Subcutaneous abdominal adipose tissue (tissue), 5 donors: ENCODE results near the gene MYOT.

Experiments
- H3K27ac ChIP-seq: one replicate; pipeline ENCODE4 v1.7.0; 2013; ENCODE audit warnings: low read depth, mild to moderate bottlenecking, inconsistent platforms, low read length, moderate library complexity
- H3K27me3 ChIP-seq, 5 donors: one replicate each; pipeline ENCODE4 v1.7.0; 2013; ENCODE audit warnings: low read length in 5 of 5, inconsistent platforms in 1 of 5; ENCODE audit not compliant: control insufficient read depth in 5 of 5, insufficient read depth in 4 of 5
- H3K36me3 ChIP-seq, 5 donors: one replicate each; pipeline ENCODE4 v1.7.0; 2013; ENCODE audit warnings: low read length in 5 of 5; ENCODE audit not compliant: control insufficient read depth in 5 of 5, insufficient read depth in 5 of 5
- H3K4me1 ChIP-seq, 5 donors: one replicate each; pipeline ENCODE4 v1.7.0; 2013; ENCODE audit warnings: low read length in 5 of 5, mild to moderate bottlenecking in 3 of 5, moderate library complexity in 1 of 5; ENCODE audit not compliant: control insufficient read depth in 5 of 5, insufficient read depth in 5 of 5
- H3K4me3 ChIP-seq, 5 donors: one replicate each; pipeline ENCODE4 v1.7.0; 2013; ENCODE audit warnings: low read length in 5 of 5, low read depth in 1 of 5
- H3K9ac ChIP-seq, 5 donors: one replicate each; pipeline ENCODE4 v1.7.0; 2013; ENCODE audit warnings: low read length in 5 of 5, mild to moderate bottlenecking in 4 of 5, moderate library complexity in 3 of 5
- H3K9me3 ChIP-seq, 5 donors: one replicate each; pipeline ENCODE4 v1.7.0; 2013; ENCODE audit warnings: low read length in 5 of 5; ENCODE audit not compliant: control insufficient read depth in 5 of 5
- donor health status: healthy.
- donor health status: healthy.
- donor health status: healthy.
- donor health status: healthy.
- donor health status: healthy.

MYOT gene, protein sequence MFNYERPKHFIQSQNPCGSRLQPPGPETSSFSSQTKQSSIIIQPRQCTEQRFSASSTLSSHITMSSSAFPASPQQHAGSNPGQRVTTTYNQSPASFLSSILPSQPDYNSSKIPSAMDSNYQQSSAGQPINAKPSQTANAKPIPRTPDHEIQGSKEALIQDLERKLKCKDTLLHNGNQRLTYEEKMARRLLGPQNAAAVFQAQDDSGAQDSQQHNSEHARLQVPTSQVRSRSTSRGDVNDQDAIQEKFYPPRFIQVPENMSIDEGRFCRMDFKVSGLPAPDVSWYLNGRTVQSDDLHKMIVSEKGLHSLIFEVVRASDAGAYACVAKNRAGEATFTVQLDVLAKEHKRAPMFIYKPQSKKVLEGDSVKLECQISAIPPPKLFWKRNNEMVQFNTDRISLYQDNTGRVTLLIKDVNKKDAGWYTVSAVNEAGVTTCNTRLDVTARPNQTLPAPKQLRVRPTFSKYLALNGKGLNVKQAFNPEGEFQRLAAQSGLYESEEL

GRCh38 chr5:137867664-137868063 lies at the start of gene MYOT:
Gene MYOT (plus strand): TSS chr5:137867860. CDS start chr5:137870652, 2,792 bp downstream.
- peaks cover 0 to 12% (median 0%) of the 10 kb centered on the region in 5 donors for H3K4me1 ChIP-seq
- no peak within 1 kb of the TSS for H3K27ac ChIP-seq
- H3K36me3 ChIP-seq: no peaks in the 10 kb centered on the region
- H3K4me3 ChIP-seq: no peak within 1 kb of the TSS
- H3K9ac ChIP-seq: no peak within 1 kb of the TSS
- no peaks in the 10 kb centered on the region for H3K27me3 ChIP-seq
- H3K9me3 ChIP-seq: no peaks in the 10 kb centered on the region

DNA sequence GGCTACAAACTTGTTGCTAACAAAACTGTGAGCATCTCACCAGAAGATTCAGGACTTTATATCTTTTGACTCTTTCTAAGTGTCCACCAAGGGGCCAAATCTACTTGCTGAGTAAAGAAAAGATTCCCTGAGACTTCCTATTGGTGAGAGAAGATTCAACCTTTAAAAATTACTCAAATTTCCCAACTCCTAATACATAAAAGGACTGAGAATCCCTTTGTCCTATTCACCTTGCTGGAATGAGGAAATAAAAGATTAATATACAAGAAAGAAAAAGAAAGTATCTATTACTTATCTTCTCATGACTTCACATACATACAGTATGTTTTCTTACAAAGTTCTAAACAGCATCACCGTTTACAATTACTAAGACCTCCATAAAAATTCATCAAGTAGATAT lies 47.9 kb upstream of the MYOT start:
- Histone ChIP-seq H3K4me1 (no peaks in the 10 kb centered on the region), H3K4me3 (no peak overlapping the region), H3K36me3 (no peaks in the 10 kb centered on the region), H3K9me3 (no peaks in the 10 kb centered on the region), H3K9ac (no peak overlapping the region), H3K27ac (no peak overlapping the region), H3K27me3 (no peaks in the 10 kb centered on the region)

DNA sequence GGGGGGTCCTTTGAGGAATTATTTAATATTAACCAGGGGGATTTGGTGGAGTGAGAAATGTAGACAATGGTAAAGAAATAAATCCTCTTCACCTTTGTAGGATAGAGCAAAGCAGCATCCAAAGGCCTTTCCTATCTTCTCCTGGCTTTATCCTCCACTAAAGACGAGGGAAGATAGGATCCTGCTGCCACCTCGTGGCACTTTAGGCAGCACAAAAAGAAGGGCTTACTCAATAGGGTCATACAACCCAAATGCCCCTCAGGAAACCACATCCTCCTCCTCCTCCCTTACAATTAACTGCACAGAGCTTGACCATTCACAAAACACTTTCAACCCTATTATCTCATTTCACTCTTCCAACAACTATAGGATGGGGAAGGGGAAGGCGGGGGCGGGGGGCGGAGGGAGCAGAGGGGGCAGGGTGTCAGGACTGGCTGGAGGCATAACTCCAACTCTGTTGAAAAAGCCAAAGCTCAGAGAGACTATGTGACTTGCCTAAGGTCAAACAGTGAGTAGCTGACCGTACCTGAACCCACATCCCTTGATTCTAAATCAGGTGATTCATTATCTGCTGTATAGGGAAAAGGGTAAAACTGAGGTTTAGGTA lies 45.4 kb upstream of the MYOT start:
- H3K4me3 ChIP-seq: no peak overlapping the region
- no peak overlapping the region for H3K9ac ChIP-seq
- no peaks in the 10 kb centered on the region for H3K4me1 ChIP-seq
- no peaks in the 10 kb centered on the region for H3K36me3 ChIP-seq
- no peak overlapping the region for H3K27ac ChIP-seq
- H3K27me3 ChIP-seq: no peaks in the 10 kb centered on the region
- peaks cover 0 to 6% (median 0%) of the 10 kb centered on the region in 5 donors for H3K9me3 ChIP-seq

DNA sequence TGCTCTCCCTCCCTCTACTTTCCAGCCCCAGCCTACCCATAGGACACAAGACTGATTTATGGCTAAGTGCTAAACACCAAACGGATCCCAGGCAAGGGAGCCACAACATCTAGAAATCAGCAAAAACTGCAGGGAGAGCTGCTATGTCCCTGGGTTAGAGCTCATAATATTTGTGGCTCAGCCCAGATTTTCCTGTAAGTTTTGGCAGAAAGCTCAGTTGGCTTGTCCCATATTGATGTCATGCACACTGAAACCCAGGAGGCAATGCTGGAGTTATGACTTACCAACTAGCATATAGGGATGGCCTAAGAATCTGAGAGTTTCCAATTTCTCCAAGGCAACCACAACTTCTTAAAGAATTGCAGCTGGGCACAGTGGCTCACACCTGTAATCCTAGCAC lies 44.7 kb upstream of the MYOT start:
- H3K27ac ChIP-seq: no peak overlapping the region
- no peaks in the 10 kb centered on the region for H3K27me3 ChIP-seq

GRCh38 chr5:137825165-137825564 lies 42.5 kb upstream of the MYOT start:
- Histone ChIP-seq H3K36me3 (no peaks in the 10 kb centered on the region), H3K27ac (no peak overlapping the region), H3K27me3 (no peaks in the 10 kb centered on the region), H3K9ac (no peak overlapping the region), H3K4me1 (no peaks in the 10 kb centered on the region), H3K4me3 (no peak overlapping the region), H3K9me3 (peaks cover 0 to 6% (median 0%) of the 10 kb centered on the region in 5 donors)

More for the DNA sequence above, 44.7 kb upstream of the MYOT start:
- Histone ChIP-seq H3K9me3 (peaks cover 0 to 6% (median 0%) of the 10 kb centered on the region in 5 donors), H3K9ac (no peak overlapping the region), H3K4me3 (no peak overlapping the region), H3K4me1 (no peaks in the 10 kb centered on the region), H3K36me3 (no peaks in the 10 kb centered on the region)

DNA sequence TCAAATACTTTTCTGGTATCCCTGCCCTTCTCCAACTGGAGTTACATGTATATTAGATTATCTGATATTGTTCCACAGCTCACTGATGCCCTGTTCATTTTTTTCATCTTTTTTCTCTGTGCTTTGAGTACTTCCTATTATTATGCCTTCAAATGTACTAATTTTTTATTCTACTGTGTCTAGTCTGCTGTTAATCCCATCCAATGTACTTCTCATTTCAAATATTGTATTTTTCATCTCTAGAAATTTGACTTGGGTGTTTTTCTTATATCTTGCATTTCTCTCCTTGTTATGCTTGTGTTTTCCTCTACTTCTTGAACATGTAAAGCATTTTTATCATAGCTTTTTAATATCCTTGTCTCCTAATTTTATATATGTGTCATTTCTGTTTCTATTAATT lies 41.6 kb upstream of the MYOT start:
- H3K36me3 ChIP-seq: no peaks in the 10 kb centered on the region
- H3K9me3 ChIP-seq: peaks cover 0 to 6% (median 0%) of the 10 kb centered on the region in 5 donors
- no peak overlapping the region for H3K9ac ChIP-seq
- H3K4me1 ChIP-seq: no peaks in the 10 kb centered on the region
- no peaks in the 10 kb centered on the region for H3K27me3 ChIP-seq
- no peak overlapping the region for H3K4me3 ChIP-seq
- H3K27ac ChIP-seq: no peak overlapping the region

DNA sequence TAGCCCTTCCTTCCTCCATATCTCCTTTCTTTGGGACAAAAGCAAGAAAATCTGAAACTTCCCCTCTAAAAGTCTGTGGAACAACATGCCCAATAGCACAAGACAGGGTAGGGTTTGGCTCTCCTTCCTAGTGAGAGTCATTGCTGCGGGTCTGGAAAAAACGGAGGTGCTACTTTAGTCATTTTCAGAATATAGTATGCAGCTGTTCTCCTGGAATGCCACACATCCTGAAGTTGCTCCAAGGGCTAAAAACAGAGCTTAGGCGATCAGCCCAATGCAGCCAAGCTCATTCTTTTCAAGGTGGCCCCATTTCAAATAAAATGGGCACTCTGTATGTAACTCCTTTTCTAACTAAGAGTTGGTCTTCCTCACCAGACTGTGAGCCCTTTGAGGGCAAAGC lies 39.5 kb upstream of the MYOT start:
- no peaks in the 10 kb centered on the region for H3K4me1 ChIP-seq
- no peak overlapping the region for H3K9ac ChIP-seq
- no peaks in the 10 kb centered on the region for H3K27me3 ChIP-seq
- no peak overlapping the region for H3K27ac ChIP-seq
- no peaks in the 10 kb centered on the region for H3K36me3 ChIP-seq
- H3K9me3 ChIP-seq: peaks cover 0 to 6% (median 0%) of the 10 kb centered on the region in 5 donors
- no peak overlapping the region for H3K4me3 ChIP-seq

DNA sequence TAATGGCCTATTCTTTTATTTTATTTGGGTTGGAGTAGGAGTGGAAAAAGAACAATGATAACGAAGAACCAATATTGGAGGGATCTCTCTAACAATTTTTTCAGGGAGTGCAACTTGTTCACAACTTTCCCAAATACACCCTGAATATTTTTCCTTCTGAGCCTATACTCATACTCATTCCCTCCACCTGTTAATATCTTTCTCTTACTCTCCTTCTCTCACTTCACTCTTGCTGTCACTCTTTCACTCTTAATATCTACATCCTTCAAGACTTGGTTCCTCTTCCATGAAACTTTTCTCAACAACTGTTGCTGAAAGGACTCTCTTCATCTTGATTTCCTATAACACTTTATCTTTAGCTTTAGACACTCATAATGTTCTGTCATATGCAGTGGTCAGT lies 39.0 kb upstream of the MYOT start:
- Histone ChIP-seq H3K27ac (no peak overlapping the region), H3K27me3 (no peaks in the 10 kb centered on the region), H3K9ac (no peak overlapping the region), H3K4me1 (no peaks in the 10 kb centered on the region), H3K9me3 (peaks cover 0 to 6% (median 0%) of the 10 kb centered on the region in 5 donors), H3K4me3 (no peak overlapping the region), H3K36me3 (no peaks in the 10 kb centered on the region)

- Histone ChIP-seq H3K27ac (no peak overlapping the region), H3K36me3 (peaks cover 0 to 6% (median 0%) of the 10 kb centered on the region in 5 donors), H3K9me3 (peaks cover 0 to under 1% (median 0%) of the 10 kb centered on the region in 5 donors), H3K9ac (no peak overlapping the region), H3K4me3 (no peak overlapping the region), H3K27me3 (no peaks in the 10 kb centered on the region), H3K4me1 (no peaks in the 10 kb centered on the region)
Observed at GRCh38 chr5:137831105-137831504, 36.6 kb upstream of the MYOT start.

DNA sequence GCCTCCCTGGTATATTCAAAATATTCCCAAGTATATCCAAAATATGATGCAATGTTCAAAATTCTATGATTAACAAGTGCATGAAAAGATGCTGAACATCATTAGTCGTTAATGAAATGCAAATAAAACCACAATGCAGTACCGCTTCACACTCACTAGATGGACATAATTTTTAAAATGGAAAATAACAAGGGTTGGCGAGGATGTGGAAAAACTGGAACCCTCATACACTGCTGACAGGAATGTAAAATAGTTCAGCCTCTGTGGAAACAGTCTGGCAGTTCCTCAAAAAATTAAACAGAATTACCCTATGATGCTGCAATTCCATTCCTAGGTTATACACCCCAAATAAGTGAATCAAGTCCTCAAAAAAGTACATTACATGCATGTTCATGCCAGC lies 36.1 kb upstream of the MYOT start:
- no peak overlapping the region for H3K9ac ChIP-seq
- no peak overlapping the region for H3K4me3 ChIP-seq
- no peaks in the 10 kb centered on the region for H3K4me1 ChIP-seq
- no peaks in the 10 kb centered on the region for H3K27me3 ChIP-seq
- no peaks in the 10 kb centered on the region for H3K9me3 ChIP-seq
- peaks cover 0 to 6% (median 0%) of the 10 kb centered on the region in 5 donors for H3K36me3 ChIP-seq
- H3K27ac ChIP-seq: no peak overlapping the region
